HUES64 (cell line): Measurements from ENCODE around the gene SHCBP1.
A peak's percentile ranks its signal among the peaks of the same experiment; 100 is the strongest.
"Not testable (repeated sequence)": the region's sequence is repeated elsewhere in the genome, so short reads cannot be mapped to it uniquely, and the experiment has no call there.

ENCODE experiments used
- H3K27ac ChIP-seq: 2 replicates; pipeline ENCODE4 v1.7.0; 2013; ENCODE audit warnings: low read depth, low read length, inconsistent platforms
- H3K27me3 ChIP-seq: 2 replicates; pipeline ENCODE4 v1.6.1; 2013; ENCODE audit warnings: mild to moderate bottlenecking, low read length; ENCODE audit not compliant: insufficient read depth
- H3K36me3 ChIP-seq: 2 replicates; pipeline ENCODE4 v1.6.1; 2013; ENCODE audit warnings: mild to moderate bottlenecking, low read length; ENCODE audit not compliant: insufficient read depth
- H3K4me1 ChIP-seq: 2 replicates; pipeline ENCODE4 v1.6.1; 2013; ENCODE audit warnings: mild to moderate bottlenecking, low read length, moderate library complexity; ENCODE audit not compliant: insufficient read depth
- H3K4me3 ChIP-seq: 2 replicates; pipeline ENCODE4 v1.5.1; 2013; ENCODE audit warnings: mild to moderate bottlenecking, low read length, moderate library complexity
- H3K9ac ChIP-seq: 2 replicates; pipeline ENCODE4 v1.6.1; 2013; ENCODE audit warnings: mild to moderate bottlenecking, low read depth, low read length
- H3K9me3 ChIP-seq: 2 replicates; pipeline ENCODE4 v1.6.1; 2013; ENCODE audit warnings: low read depth, low read length; ENCODE audit not compliant: insufficient read depth
- WGBS: fragments of 150-250, 120-280 bp; methylation state at CpG from one replicate; pipeline ENCODE4 v1.1.7; 2013; ENCODE audit warnings: missing lambda C conversion rate; 5-methylcytosine and 5-hydroxymethylcytosine counted together

SHCBP1 gene

GRCh38 chr16:46629331-46630219, 8.4 kb upstream of the SHCBP1 start:
- Histone ChIP-seq H3K9ac (no peak overlapping the region), H3K36me3 (no peaks in the 10 kb centered on the region), H3K4me3 (no peak overlapping the region), H3K27me3 (no peaks in the 10 kb centered on the region), H3K27ac (no peak overlapping the region), H3K9me3 (no peaks in the 10 kb centered on the region), H3K4me1 (0 out of 2 replicates have a peak, but pooled peaks cover 7% of the 10 kb centered on the region)
- WGBS, result 51% methylated on average over 10 of the region's 10 CpGs

- H3K36me3 ChIP-seq, result no peaks in the 10 kb centered on the region
- H3K4me3 ChIP-seq, result no peak overlapping the region
- no peaks in the 10 kb centered on the region for H3K27me3 ChIP-seq
- no peak overlapping the region for H3K27ac ChIP-seq
- WGBS, result 93% methylated on average over 5 of the region's 5 CpGs
- H3K9ac ChIP-seq, result no peak overlapping the region
- H3K9me3 ChIP-seq, result no peaks in the 10 kb centered on the region
- 0 out of 2 replicates have a peak, but pooled peaks cover 7% of the 10 kb centered on the region for H3K4me1 ChIP-seq
Measured at GRCh38 chr16:46627746-46628145, 6.6 kb upstream of the SHCBP1 start.

GRCh38 chr16:46626681-46627080, 5.5 kb upstream of the SHCBP1 start:
- H3K9ac ChIP-seq, H3K36me3 ChIP-seq, H3K27ac ChIP-seq, H3K4me1 ChIP-seq, H3K4me3 ChIP-seq, H3K27me3 ChIP-seq, H3K9me3 ChIP-seq: not testable (repeated sequence)
- WGBS, result 97% methylated on average over 17 of the region's 22 CpGs

- not testable (repeated sequence) for H3K4me3 ChIP-seq, H3K9me3 ChIP-seq, H3K36me3 ChIP-seq, H3K27ac ChIP-seq, H3K27me3 ChIP-seq, H3K9ac ChIP-seq
- 89% methylated on average over 3 of the region's 6 CpGs for WGBS
- peaks cover 13% of the 10 kb centered on the region; the same call in 1 of the 2 replicates for H3K4me1 ChIP-seq
Measured at GRCh38 chr16:46624862-46625261, 3.7 kb upstream of the SHCBP1 start.

- H3K9me3 ChIP-seq, H3K27me3 ChIP-seq, H3K4me3 ChIP-seq, H3K4me1 ChIP-seq, H3K27ac ChIP-seq, H3K36me3 ChIP-seq, H3K9ac ChIP-seq: not testable (repeated sequence)
- WGBS, result 70% methylated on average over 3 of the region's 6 CpGs
Measured at GRCh38 chr16:46623707-46624106, 2.5 kb upstream of the SHCBP1 start.

GRCh38 chr16:46623246-46623645, 2.1 kb upstream of the SHCBP1 start:
- not testable (repeated sequence) for H3K9me3 ChIP-seq, H3K9ac ChIP-seq, H3K4me1 ChIP-seq, H3K36me3 ChIP-seq, H3K27ac ChIP-seq, H3K27me3 ChIP-seq, H3K4me3 ChIP-seq
- WGBS, result no CpG with 5 or more reads among the region's 8 CpGs

- 94% methylated on average over 7 of the region's 7 CpGs for WGBS
- Histone ChIP-seq H3K27me3 (no peaks in the 10 kb centered on the region), H3K4me3 (no peak overlapping the region), H3K9ac (no peak overlapping the region), H3K27ac (no peak overlapping the region), H3K9me3 (no peaks in the 10 kb centered on the region), H3K4me1 (peaks cover 6% of the 10 kb centered on the region; the same call in 1 of the 2 replicates), H3K36me3 (peaks cover 17% of the 10 kb centered on the region)
Measured at GRCh38 chr16:46621934-46622676, 926 bp upstream of the SHCBP1 start.

GRCh38 chr16:46620266-46621005, 743 bp downstream of the SHCBP1 start:
- H3K9me3 ChIP-seq, result no peaks in the 10 kb centered on the region
- H3K4me1 ChIP-seq, result peaks cover 6% of the 10 kb centered on the region; the same call in 1 of the 2 replicates
- H3K27me3 ChIP-seq, result no peaks in the 10 kb centered on the region
- peak overlapping the region; percentile 99 for H3K4me3 ChIP-seq
- peaks cover 33% of the 10 kb centered on the region for H3K36me3 ChIP-seq
- peak overlapping the region; percentile 96 for H3K9ac ChIP-seq
- 10% methylated on average over 9 of the region's 11 CpGs for WGBS
- H3K27ac ChIP-seq, result peak overlapping the region; percentile 83

- Histone ChIP-seq H3K9ac (no peak overlapping the region), H3K27me3 (no peaks in the 10 kb centered on the region), H3K36me3 (peaks cover 52% of the 10 kb centered on the region), H3K4me3 (no peak overlapping the region), H3K4me1 (peaks cover 6% of the 10 kb centered on the region; the same call in 1 of the 2 replicates), H3K9me3 (no peaks in the 10 kb centered on the region), H3K27ac (no peak overlapping the region)
- 97% methylated on average over 4 of the region's 4 CpGs for WGBS
Measured at GRCh38 chr16:46618516-46618915, 2.7 kb downstream of the SHCBP1 start.

- peaks cover 78% of the 10 kb centered on the region for H3K36me3 ChIP-seq
- H3K4me1 ChIP-seq, result no peaks in the 10 kb centered on the region
- 98% methylated on average over 3 of the region's 4 CpGs for WGBS
- no peaks in the 10 kb centered on the region for H3K9me3 ChIP-seq
- no peaks in the 10 kb centered on the region for H3K27me3 ChIP-seq
- H3K4me3 ChIP-seq, result no peak overlapping the region
- no peak overlapping the region for H3K27ac ChIP-seq
- no peak overlapping the region for H3K9ac ChIP-seq
Measured at GRCh38 chr16:46614006-46614405, 7.2 kb downstream of the SHCBP1 start.

- no peaks in the 10 kb centered on the region for H3K4me1 ChIP-seq
- 96% methylated on average over 2 of the region's 2 CpGs for WGBS
- no peaks in the 10 kb centered on the region for H3K9me3 ChIP-seq
- no peak overlapping the region for H3K27ac ChIP-seq
- H3K9ac ChIP-seq, result no peak overlapping the region
- peaks cover 82% of the 10 kb centered on the region for H3K36me3 ChIP-seq
- no peaks in the 10 kb centered on the region for H3K27me3 ChIP-seq
- H3K4me3 ChIP-seq, result no peak overlapping the region
Measured at GRCh38 chr16:46613352-46613751, 7.8 kb downstream of the SHCBP1 start.
